Mesothelial cell of epicardium (in vitro differentiated cells): ENCODE results near the gene PPP3CA. TPM values are rescaled to one million over a fixed set of nuclear protein-coding genes. Genes with fewer than 3 reads are reported as not detected.

ENCODE experiments used
- DNase-seq, 2 experiments: peaks; one replicate each; pipeline ENCODE4 v3.0.0; 2021; ENCODE audit warnings: low spot score in 2 of 2; ENCODE audit not compliant: unreplicated experiment in 2 of 2
- H3K27ac Mint-ChIP-seq: 2 replicates; pipeline ENCODE4 v1.8.0; 2021; ENCODE audit warnings: mixed read lengths
- H3K27me3 Mint-ChIP-seq: 2 replicates; pipeline ENCODE4 v1.8.0; 2021; ENCODE audit warnings: low read depth, mixed read lengths
- H3K36me3 Mint-ChIP-seq: 2 replicates; pipeline ENCODE4 v1.8.0; 2021; ENCODE audit warnings: mixed read lengths
- H3K4me1 Mint-ChIP-seq: 2 replicates; pipeline ENCODE4 v1.8.0; 2021; ENCODE audit warnings: mixed read lengths
- H3K4me3 Mint-ChIP-seq: 2 replicates; pipeline ENCODE4 v1.8.0; 2021; ENCODE audit warnings: mild to moderate bottlenecking, moderate library complexity, mixed read lengths
- H3K9me3 Mint-ChIP-seq: 2 replicates; pipeline ENCODE4 v1.8.0; 2021; ENCODE audit warnings: mixed read lengths
- total RNA-seq: library from RNA; stranded (reverse); gene quantifications from 3 replicates; pipeline ENCODE4 v1.2.1, GENCODE V29; 2021
- TF ChIP-seq, protein P1 (sequence below): fragments of 200-600 bp; sonication (generic); IDR thresholded peaks from one replicate; pipeline ENCODE4 v1.5.0; 2021; ENCODE audit warnings: antibody characterized with exemption; ENCODE audit not compliant: unreplicated experiment

PPP3CA gene
- total RNA-seq, 1 donor from 2014 or later, result 23.5 TPM

DNA sequence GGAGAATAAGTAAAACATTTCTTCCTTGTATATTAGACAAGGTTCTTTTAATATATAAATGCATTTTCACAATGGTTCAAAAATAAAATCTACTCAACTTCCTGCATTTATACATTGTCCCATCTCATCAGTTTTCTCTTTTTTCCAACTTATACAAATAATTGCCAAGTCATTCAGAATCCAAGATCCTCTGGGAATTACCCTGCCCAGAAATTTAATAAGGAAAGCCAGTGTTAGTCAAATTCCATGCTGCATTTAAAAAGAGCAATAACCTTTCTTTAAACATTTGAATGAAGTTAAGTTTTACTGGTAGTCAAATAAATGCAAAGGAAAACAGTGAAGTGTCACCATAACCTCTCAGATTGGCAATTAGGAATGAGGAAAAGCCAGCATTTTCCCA, 357.9 kb downstream of the PPP3CA start:
- no peak overlapping the region for H3K27ac Mint-ChIP-seq
- TF ChIP-seq, protein P1, sequence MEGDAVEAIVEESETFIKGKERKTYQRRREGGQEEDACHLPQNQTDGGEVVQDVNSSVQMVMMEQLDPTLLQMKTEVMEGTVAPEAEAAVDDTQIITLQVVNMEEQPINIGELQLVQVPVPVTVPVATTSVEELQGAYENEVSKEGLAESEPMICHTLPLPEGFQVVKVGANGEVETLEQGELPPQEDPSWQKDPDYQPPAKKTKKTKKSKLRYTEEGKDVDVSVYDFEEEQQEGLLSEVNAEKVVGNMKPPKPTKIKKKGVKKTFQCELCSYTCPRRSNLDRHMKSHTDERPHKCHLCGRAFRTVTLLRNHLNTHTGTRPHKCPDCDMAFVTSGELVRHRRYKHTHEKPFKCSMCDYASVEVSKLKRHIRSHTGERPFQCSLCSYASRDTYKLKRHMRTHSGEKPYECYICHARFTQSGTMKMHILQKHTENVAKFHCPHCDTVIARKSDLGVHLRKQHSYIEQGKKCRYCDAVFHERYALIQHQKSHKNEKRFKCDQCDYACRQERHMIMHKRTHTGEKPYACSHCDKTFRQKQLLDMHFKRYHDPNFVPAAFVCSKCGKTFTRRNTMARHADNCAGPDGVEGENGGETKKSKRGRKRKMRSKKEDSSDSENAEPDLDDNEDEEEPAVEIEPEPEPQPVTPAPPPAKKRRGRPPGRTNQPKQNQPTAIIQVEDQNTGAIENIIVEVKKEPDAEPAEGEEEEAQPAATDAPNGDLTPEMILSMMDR, result no peak
- peaks cover 4% of the 10 kb centered on the region for H3K4me1 Mint-ChIP-seq
- no peak overlapping the region for H3K4me3 Mint-ChIP-seq
- no peak for DNase-seq
- H3K27me3 Mint-ChIP-seq, result no peaks in the 10 kb centered on the region
- no peaks in the 10 kb centered on the region for H3K9me3 Mint-ChIP-seq
- no peaks in the 10 kb centered on the region for H3K36me3 Mint-ChIP-seq

DNA sequence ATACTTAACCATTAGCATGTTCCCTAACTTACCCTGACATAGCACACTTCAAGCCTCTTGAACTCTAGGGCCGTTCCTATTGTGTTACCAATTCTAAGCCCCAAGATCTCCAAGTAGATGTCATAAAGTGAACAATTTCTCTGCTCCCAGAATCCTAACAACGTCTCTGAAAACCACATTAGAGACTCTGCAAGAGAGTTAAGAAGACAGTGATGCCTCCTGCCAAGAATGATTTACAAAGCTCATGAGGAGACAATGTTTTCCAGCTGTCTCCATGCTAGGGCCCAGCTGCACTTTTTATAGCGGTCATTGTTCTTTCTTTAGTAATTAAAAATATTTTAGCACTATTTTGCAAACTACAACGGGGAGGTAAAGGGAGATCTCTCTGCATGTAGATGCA, 358.4 kb downstream of the PPP3CA start:
- peaks cover 4% of the 10 kb centered on the region for H3K4me1 Mint-ChIP-seq
- H3K9me3 Mint-ChIP-seq, result no peaks in the 10 kb centered on the region
- no peak for DNase-seq
- no peak overlapping the region for H3K27ac Mint-ChIP-seq
- TF ChIP-seq, protein P1, result no peak
- no peaks in the 10 kb centered on the region for H3K27me3 Mint-ChIP-seq
- H3K36me3 Mint-ChIP-seq, result no peaks in the 10 kb centered on the region
- no peak overlapping the region for H3K4me3 Mint-ChIP-seq

DNA sequence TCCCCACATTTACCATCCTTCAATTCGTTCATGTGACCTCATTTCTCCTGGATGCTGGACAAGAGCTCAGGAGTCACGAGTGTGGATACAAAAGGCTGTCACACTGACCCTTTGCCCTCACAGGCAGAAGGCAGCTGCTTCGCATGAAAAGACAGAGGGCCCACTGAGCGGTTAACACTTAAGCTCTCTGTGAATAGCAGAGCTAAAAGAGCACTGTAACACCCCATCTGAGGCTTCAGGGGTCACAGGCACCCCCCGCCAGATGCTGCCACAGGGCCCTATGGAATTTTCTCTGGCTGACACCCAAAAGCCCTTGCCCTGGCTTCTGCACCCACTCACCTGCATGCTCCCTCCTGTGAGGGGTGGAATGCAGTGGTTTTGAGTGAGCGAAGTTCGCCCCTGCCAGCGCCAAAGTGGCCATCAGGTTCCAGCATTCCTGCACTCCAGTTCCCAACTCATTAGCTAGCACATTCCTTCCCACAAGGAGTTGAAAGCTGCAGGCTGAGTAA, 360.9 kb downstream of the PPP3CA start:
- H3K4me1 Mint-ChIP-seq, result peaks cover 20% of the 10 kb centered on the region

DNA sequence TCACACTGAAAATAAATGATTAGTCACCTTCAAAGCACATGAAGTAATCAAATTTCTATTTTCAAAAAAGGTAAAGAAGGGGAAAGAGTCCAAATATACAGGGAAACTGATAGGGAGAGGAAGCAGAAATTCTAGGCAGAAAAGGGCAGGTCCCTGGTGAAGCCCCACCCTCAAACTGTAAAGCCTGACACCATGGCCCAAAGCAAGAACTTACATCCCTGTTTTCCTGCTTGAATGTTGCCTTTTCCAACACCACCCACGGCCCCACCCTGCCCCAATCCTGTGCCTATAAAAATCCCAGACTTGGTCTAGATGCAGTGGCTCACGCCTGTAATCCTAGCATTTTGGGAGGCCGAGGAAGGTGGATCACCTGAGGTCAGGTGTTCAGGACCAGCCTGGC, 361.8 kb downstream of the PPP3CA start:
- TF ChIP-seq, protein P1, result no peak
- no peak for DNase-seq
- H3K4me3 Mint-ChIP-seq, result no peak overlapping the region
- H3K27me3 Mint-ChIP-seq, result no peaks in the 10 kb centered on the region
- H3K27ac Mint-ChIP-seq, result no peak overlapping the region
- H3K9me3 Mint-ChIP-seq, result no peaks in the 10 kb centered on the region
- no peaks in the 10 kb centered on the region for H3K36me3 Mint-ChIP-seq
- H3K4me1 Mint-ChIP-seq, result peaks cover 27% of the 10 kb centered on the region

More for the DNA sequence above, 360.9 kb downstream of the PPP3CA start:
- Mint-ChIP-seq H3K9me3 (no peaks in the 10 kb centered on the region), H3K27me3 (no peaks in the 10 kb centered on the region), H3K36me3 (no peaks in the 10 kb centered on the region), H3K4me3 (no peak overlapping the region), H3K27ac (no peak overlapping the region)
- no peak for DNase-seq
- TF ChIP-seq, protein P1, result no peak

DNA sequence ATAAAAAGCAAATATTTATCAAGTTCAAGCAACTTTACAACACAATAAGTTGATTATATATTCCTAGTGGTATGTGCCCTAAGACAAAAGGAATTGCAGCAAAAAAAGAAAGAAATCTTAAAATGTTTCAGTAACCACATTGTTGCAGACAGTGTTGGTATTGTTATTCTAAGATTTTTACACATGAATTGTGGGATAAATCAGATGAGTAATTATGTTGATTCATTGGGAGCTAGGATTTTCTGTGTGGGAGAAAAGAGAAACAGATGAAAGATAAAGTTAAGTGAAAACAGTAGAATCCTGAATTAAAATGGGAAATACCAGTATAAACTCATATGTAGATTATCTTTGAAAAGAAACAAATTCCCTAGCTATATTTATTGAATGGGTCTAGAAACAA, 362.4 kb downstream of the PPP3CA start:
- no peaks in the 10 kb centered on the region for H3K27me3 Mint-ChIP-seq
- H3K36me3 Mint-ChIP-seq, result no peaks in the 10 kb centered on the region
- TF ChIP-seq, protein P1, result no peak
- peak overlapping the region; percentile 43 for H3K27ac Mint-ChIP-seq
- DNase-seq, result no peak
- H3K4me1 Mint-ChIP-seq, result peaks cover 31% of the 10 kb centered on the region
- H3K4me3 Mint-ChIP-seq, result no peak overlapping the region
- H3K9me3 Mint-ChIP-seq, result no peaks in the 10 kb centered on the region

DNA sequence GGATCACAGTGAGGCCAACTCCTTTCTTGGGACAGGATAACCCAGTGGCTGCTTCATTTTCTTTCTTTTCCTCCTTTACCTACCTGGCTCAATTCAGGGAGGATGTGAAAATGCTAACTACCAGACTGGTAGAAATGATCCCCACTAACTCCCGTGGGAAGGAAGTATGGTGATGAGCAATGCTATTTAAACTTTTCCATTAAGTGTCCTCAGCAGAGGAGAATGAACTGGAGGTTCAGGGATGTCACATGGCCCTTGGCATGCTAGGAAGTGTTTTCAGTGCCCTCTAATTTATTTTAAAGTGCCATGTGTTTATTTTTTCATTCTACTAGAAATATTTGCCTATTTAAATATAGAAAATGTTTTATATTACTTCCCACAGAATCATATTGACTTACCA, 363.9 kb downstream of the PPP3CA start:
- peaks cover 35% of the 10 kb centered on the region for H3K4me1 Mint-ChIP-seq
- H3K36me3 Mint-ChIP-seq, result no peaks in the 10 kb centered on the region
- DNase-seq, result no peak
- H3K27ac Mint-ChIP-seq, result no peak overlapping the region
- TF ChIP-seq, protein P1, result no peak
- no peak overlapping the region for H3K4me3 Mint-ChIP-seq
- no peaks in the 10 kb centered on the region for H3K27me3 Mint-ChIP-seq
- H3K9me3 Mint-ChIP-seq, result no peaks in the 10 kb centered on the region
